ENCODE measurements around the gene CCDC3.

The CCDC3 gene

DNA sequence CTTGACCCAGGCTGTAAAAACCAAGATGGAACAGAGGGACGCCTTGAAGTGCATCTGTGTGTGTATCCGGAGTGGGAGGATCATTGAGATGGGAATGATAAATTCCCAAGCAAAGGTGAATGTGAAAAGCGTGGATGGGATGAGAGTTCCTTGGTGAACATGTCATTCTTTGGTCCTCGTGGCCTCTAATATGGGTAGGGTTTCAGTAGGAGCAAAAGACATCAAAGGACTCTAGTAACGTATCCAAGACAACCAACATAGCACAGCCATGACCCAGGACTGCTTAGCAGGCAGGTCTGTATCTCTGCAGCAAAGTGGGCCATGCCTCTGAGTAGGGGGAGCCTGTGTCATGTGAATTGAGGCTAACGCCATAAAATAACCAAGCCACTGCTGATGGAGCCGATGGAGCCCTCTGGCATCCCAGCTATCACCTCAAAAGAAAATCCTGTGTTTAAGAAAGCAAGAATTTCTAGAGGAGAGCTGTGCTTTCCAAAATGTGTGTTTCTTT is 98.6 kb downstream of the CCDC3 start:
- DNase-seq (ENCODE audit: low read depth), result no peak
- H3K4me3 ChIP-seq (ENCODE audit: low read depth, low read length), result no peak overlapping the region
- TF ChIP-seq, protein P1, sequence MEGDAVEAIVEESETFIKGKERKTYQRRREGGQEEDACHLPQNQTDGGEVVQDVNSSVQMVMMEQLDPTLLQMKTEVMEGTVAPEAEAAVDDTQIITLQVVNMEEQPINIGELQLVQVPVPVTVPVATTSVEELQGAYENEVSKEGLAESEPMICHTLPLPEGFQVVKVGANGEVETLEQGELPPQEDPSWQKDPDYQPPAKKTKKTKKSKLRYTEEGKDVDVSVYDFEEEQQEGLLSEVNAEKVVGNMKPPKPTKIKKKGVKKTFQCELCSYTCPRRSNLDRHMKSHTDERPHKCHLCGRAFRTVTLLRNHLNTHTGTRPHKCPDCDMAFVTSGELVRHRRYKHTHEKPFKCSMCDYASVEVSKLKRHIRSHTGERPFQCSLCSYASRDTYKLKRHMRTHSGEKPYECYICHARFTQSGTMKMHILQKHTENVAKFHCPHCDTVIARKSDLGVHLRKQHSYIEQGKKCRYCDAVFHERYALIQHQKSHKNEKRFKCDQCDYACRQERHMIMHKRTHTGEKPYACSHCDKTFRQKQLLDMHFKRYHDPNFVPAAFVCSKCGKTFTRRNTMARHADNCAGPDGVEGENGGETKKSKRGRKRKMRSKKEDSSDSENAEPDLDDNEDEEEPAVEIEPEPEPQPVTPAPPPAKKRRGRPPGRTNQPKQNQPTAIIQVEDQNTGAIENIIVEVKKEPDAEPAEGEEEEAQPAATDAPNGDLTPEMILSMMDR (conservative IDR thresholded peaks at IDR 0.05; ENCODE audit: low read depth, low read length), result no peak

DNA sequence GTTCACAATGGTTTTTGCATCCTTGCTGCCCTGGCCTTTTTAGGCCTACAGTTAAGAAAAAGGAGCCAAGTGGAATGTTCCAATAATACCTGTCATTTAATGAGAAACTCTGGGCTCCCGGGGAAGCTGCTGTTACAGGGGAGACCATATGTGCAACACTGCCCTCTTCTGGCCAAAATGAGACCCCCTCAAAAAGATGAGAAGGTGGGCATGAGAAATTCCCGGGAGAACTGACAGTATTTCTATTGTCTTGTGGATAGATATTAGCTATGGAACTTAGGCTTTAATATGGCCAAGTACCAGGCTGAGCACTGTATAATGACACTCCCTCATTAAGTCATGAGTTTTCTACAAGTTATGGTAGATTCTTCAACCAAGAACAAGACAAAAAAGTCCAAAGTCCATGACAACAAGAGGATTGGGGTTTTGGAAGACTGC is 99.4 kb downstream of the CCDC3 start:
- DNase-seq (ENCODE audit: low read depth), result peak; percentile 82
- no peak overlapping the region for H3K4me3 ChIP-seq (ENCODE audit: low read depth, low read length)
- TF ChIP-seq, protein P1 (conservative IDR thresholded peaks at IDR 0.05; ENCODE audit: low read depth, low read length), result peak; percentile 94

DNA sequence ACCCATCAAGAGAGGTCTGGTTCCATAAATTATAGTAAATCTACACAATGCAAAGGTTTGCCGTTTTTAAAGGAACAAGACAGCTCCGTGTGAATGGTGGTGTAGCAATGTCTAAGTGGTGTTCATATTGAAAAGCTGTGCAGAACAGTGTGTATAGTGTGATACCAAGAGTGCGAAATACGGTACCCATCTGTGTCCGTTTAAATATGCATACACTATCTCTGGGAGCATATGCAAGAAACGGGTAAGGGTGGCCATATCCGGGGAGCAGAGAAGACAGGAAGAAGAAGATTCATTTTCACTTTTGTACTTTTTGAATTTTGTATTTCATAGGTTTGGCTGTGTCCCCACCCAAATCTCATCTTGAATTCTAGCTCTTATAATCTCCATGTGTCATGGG is 102.0 kb downstream of the CCDC3 start:
- TF ChIP-seq, protein P1 (conservative IDR thresholded peaks at IDR 0.05; ENCODE audit: low read depth, low read length), result no peak
- H3K4me3 ChIP-seq (ENCODE audit: low read depth, low read length), result no peak overlapping the region
- no peak for DNase-seq (ENCODE audit: low read depth)

DNA sequence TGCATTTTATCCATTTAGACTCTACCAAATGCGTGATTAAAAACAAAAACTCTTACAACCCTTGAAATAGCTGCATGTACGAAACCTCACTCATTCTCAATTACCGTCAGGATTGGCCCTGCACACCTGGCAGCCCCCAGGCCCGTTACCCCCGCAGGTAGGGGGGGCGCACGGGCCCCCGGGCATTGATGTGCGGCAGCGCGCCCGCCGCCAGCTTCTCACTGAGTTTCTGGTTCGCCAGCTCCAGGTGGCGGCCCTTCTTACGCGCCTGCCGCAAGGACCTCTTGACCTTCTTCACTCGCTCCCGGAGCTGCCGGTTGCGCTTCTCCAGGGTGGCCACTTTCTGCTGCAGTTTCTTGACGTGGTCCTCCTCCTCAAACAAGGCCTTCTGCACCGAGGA is 103.2 kb downstream of the CCDC3 start:
- no peak overlapping the region for H3K4me3 ChIP-seq (ENCODE audit: low read depth, low read length)
- TF ChIP-seq, protein P1 (conservative IDR thresholded peaks at IDR 0.05; ENCODE audit: low read depth, low read length), result no peak

DNA sequence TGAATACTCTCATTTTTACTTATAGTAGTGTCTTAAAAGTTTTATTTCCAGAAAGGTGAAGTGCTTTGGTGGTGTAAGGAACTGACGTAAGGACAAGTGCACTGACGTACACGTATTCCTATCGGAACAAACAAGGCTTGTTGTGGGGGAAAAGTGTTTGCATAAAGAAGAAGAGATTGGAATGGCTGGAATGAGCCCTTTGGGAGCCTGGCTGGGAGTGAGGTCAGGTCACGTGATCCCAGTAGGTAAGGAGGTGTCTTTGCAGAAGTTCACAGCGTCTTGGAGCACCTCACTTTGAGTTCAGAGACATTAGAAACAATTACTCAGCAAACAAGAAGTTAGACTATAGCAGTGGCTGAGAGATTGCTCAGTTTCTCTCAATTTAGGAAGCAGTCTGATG is 104.2 kb downstream of the CCDC3 start:
- no peak for DNase-seq (ENCODE audit: low read depth)
- TF ChIP-seq, protein P1 (conservative IDR thresholded peaks at IDR 0.05; ENCODE audit: low read depth, low read length), result no peak
- H3K4me3 ChIP-seq (ENCODE audit: low read depth, low read length), result no peak overlapping the region

More for the DNA sequence above, 103.2 kb downstream of the CCDC3 start:
- no peak for DNase-seq (ENCODE audit: low read depth)

DNA sequence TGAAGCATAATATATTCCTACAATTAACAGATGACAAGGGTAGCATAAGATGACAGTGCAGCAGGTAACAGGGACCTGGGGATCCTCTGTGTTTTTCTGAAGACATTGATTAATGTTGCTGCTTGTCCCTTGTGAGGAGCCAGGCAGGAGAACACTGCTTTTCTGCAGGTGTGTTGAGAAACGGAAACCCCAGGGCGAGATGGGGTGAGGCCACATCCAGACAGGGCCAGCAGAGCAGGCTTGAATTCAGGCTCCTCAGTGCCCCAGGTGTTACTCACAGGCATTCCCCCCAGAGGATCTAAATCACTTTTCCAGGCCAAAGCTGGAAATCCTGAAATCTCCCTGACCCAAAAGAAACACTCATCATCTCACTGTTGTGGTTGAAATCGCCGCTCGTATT is 105.3 kb downstream of the CCDC3 start:
- DNase-seq (ENCODE audit: low read depth), result no peak
- TF ChIP-seq, protein P1 (conservative IDR thresholded peaks at IDR 0.05; ENCODE audit: low read depth, low read length), result no peak
- no peak overlapping the region for H3K4me3 ChIP-seq (ENCODE audit: low read depth, low read length)

DNA sequence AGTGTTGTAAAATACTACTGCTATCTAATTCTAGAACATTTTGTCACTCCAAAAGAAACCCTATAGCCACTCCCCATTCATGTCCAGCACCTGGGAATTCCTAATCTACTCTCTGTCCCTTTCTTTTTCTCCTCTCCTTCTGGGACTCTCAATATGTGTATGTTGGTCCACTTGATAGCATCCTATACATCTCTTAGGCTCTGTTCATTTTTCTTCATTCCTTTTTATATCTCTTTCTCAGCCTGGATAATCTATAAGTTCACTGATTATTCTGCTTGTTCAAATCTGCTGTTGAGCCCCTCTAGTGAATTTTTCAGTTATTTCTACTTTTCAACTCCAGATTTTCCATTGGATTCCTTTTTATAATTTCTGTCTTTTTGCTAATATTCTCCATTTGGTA is 108.6 kb downstream of the CCDC3 start:
- DNase-seq (ENCODE audit: low read depth), result no peak
- TF ChIP-seq, protein P1 (conservative IDR thresholded peaks at IDR 0.05; ENCODE audit: low read depth, low read length), result no peak
- no peak overlapping the region for H3K4me3 ChIP-seq (ENCODE audit: low read depth, low read length)
